Smooth muscle cell (in vitro differentiated cells): ENCODE results near the gene SCD5. TPM values are rescaled to one million over a fixed set of nuclear protein-coding genes. Genes with fewer than 3 reads are reported as not detected.

ENCODE experiments used
- DNase-seq: peaks from one replicate; lab custom pipeline; 2025; ENCODE audit not compliant: unreplicated experiment; lab: John Stamatoyannopoulos, UW
- H2AFZ ChIP-seq: fragments of 200-600 bp; sonication (generic); 2 replicates; pipeline ENCODE4 v1.6.0; 2016; ENCODE audit warnings: antibody characterized with exemption, low read depth, mild to moderate bottlenecking
- H3F3A ChIP-seq: fragments of 200-600 bp; sonication (generic); 2 replicates; pipeline ENCODE4 v1.6.0; 2017; ENCODE audit warnings: antibody characterized with exemption, low read depth
- H3K27ac ChIP-seq: fragments of 200-600 bp; sonication (generic); 2 replicates; pipeline ENCODE4 v1.5.1; 2016; ENCODE audit warnings: low read depth, mild to moderate bottlenecking
- H3K27me3 ChIP-seq: fragments of 200-600 bp; sonication (generic); 2 replicates; pipeline ENCODE4 v1.6.1; 2016; ENCODE audit warnings: low read depth, mild to moderate bottlenecking
- H3K36me3 ChIP-seq: fragments of 200-600 bp; sonication (generic); 2 replicates; pipeline ENCODE4 v1.5.1; 2016; ENCODE audit warnings: low read depth
- H3K4me1 ChIP-seq: fragments of 200-600 bp; sonication (generic); 2 replicates; pipeline ENCODE4 v1.5.1; 2016; ENCODE audit warnings: low read depth
- H3K4me2 ChIP-seq: fragments of 200-600 bp; sonication (generic); 2 replicates; pipeline ENCODE4 v1.6.0; 2016; ENCODE audit warnings: mild to moderate bottlenecking
- H3K4me3 ChIP-seq: fragments of 200-600 bp; sonication (generic); 2 replicates; pipeline ENCODE4 v1.5.1; 2016; ENCODE audit warnings: mild to moderate bottlenecking
- H3K79me2 ChIP-seq: fragments of 200-600 bp; sonication (generic); 2 replicates; pipeline ENCODE4 v1.6.0; 2016; ENCODE audit warnings: low read depth, mild to moderate bottlenecking
- H3K9ac ChIP-seq: fragments of 200-600 bp; sonication (generic); 2 replicates; pipeline ENCODE4 v1.6.0; 2016; ENCODE audit warnings: low read depth
- H3K9me3 ChIP-seq: fragments of 200-600 bp; sonication (generic); replicated peaks from 2 replicates; pipeline ENCODE4 v1.5.1; 2016; ENCODE audit warnings: low read depth
- H4K20me1 ChIP-seq: fragments of 200-600 bp; sonication (generic); 2 replicates; pipeline ENCODE4 v1.6.0; 2016; ENCODE audit warnings: low read depth
- CTCF ChIP-seq: fragments of 200-600 bp; sonication (generic); IDR thresholded peaks from 2 replicates; pipeline ENCODE4 v1.5.1; 2017; ENCODE audit warnings: borderline replicate concordance, mild to moderate bottlenecking, antibody characterized with exemption; ENCODE audit not compliant: insufficient read depth, poor library complexity, severe bottlenecking
- WGBS: methylation state at CpG from one replicate; pipeline ENCODE4 v1.1.7; 2016; ENCODE audit warnings: low lambda C conversion rate; 5-methylcytosine and 5-hydroxymethylcytosine counted together
- polyA plus RNA-seq: library from polyadenylated mRNA; unstranded; fragments of >200 nt; fragmentation: Nextera tagmentation; extraction: Ambion mirVana; gene quantifications from 2 replicates; pipeline ENCODE4 v1.2.1, GENCODE V29; 2016
- total RNA-seq: library from RNA; depleted of rRNA; stranded (reverse); fragments of >200 nt; gene quantifications from 2 replicates; pipeline ENCODE4 v1.2.3, GENCODE V29; 2014

The SCD5 gene
- total RNA-seq: 16.0 and 24.3 TPM in 2 replicates
- 9.2 and 9.6 TPM in 2 replicates for polyA plus RNA-seq

GRCh38 chr4:82798168-82799005, at the start of gene SCD5:
TSS of gene SCD5 (minus strand) at chr4:82798796. CDS start at chr4:82798537, 259 bp downstream.
- H3K4me3 ChIP-seq: peak within 1 kb of the TSS; percentile 89
- no peak for TF ChIP-seq CTCF
- no peaks in the 10 kb centered on the region for H3K27me3 ChIP-seq
- H3K36me3 ChIP-seq: no peaks in the 10 kb centered on the region
- peaks cover 9% of the 10 kb centered on the region for H4K20me1 ChIP-seq
- H2AFZ ChIP-seq: peak within 1 kb of the TSS; percentile 52
- 2% methylated on average over 79 of the region's 94 CpGs for WGBS
- no peak within 1 kb of the TSS for H3K27ac ChIP-seq
- H3K4me2 ChIP-seq: peak within 1 kb of the TSS; percentile 97
- peak; percentile 20 for DNase-seq
- H3K9me3 ChIP-seq: no peaks in the 10 kb centered on the region
- peak within 1 kb of the TSS; percentile 38 for H3K9ac ChIP-seq
- no peaks in the 10 kb centered on the region for H3K79me2 ChIP-seq
- H3F3A ChIP-seq: no peaks in the 10 kb centered on the region
- H3K4me1 ChIP-seq: peaks cover 10% of the 10 kb centered on the region

- no peak for DNase-seq
- Histone ChIP-seq H2AFZ (no peak overlapping the region), H3K27ac (no peak overlapping the region), H3K4me3 (no peak overlapping the region), H3K4me2 (no peak overlapping the region), H3K27me3 (no peaks in the 10 kb centered on the region), H3F3A (peaks cover 13% of the 10 kb centered on the region), H3K9me3 (no peaks in the 10 kb centered on the region), H4K20me1 (peaks cover 98% of the 10 kb centered on the region), H3K79me2 (peaks cover 45% of the 10 kb centered on the region), H3K36me3 (peaks cover 61% of the 10 kb centered on the region), H3K9ac (no peak overlapping the region), H3K4me1 (no peaks in the 10 kb centered on the region)
- TF ChIP-seq CTCF: peak; percentile 24
Observed at GRCh38 chr4:82842593-82842992, 44.0 kb upstream of the SCD5 start.

- Histone ChIP-seq H3K36me3 (peaks cover 47% of the 10 kb centered on the region), H3F3A (peaks cover 23% of the 10 kb centered on the region), H3K27ac (peak overlapping the region; percentile 19), H3K9ac (no peak overlapping the region), H3K4me3 (no peak overlapping the region), H4K20me1 (peaks cover 96% of the 10 kb centered on the region), H3K4me2 (no peak overlapping the region), H3K79me2 (peaks cover 51% of the 10 kb centered on the region), H2AFZ (no peak overlapping the region), H3K4me1 (no peaks in the 10 kb centered on the region), H3K9me3 (no peaks in the 10 kb centered on the region), H3K27me3 (no peaks in the 10 kb centered on the region)
- WGBS: 79% methylated on average over 1 of the region's 1 CpG
- DNase-seq: no peak
- TF ChIP-seq CTCF: no peak
Observed at GRCh38 chr4:82839624-82840023, 41.0 kb upstream of the SCD5 start.
